Measurements from ENCODE around the gene SORCS2. TPM values are rescaled to one million over a fixed set of nuclear protein-coding genes. Genes with fewer than 3 reads are reported as not detected.

SORCS2 gene
- total RNA-seq, 4 donors from 2014 or later: 0.53 to 9.9 (median 0.90) TPM

- H3K9me3 ChIP-seq: no peaks in the 10 kb centered on the region
- H3K36me3 ChIP-seq: no peaks in the 10 kb centered on the region
- no peak overlapping the region for H3K4me3 ChIP-seq
Measured at GRCh38 chr4:7304436-7304835, 112.1 kb downstream of the SORCS2 start.

GRCh38 chr4:7306021-7306965 is 114.0 kb downstream of the SORCS2 start:
- no peaks in the 10 kb centered on the region for H3K27me3 ChIP-seq
- H3K36me3 ChIP-seq: no peaks in the 10 kb centered on the region
- H3K9me3 ChIP-seq: no peaks in the 10 kb centered on the region
- H3K4me1 ChIP-seq: no peaks in the 10 kb centered on the region
- H3K27ac ChIP-seq: no peak overlapping the region
- DNase-seq: no peak
- TF ChIP-seq POLR2A (IDR thresholded peaks at IDR 0.05): no peak
- TF ChIP-seq CTCF (IDR thresholded peaks at IDR 0.05): no peak
- no peak overlapping the region for H3K4me3 ChIP-seq

More at GRCh38 chr4:7304436-7304835, 112.1 kb downstream of the SORCS2 start:
- no peak for TF ChIP-seq POLR2A (IDR thresholded peaks at IDR 0.05)
- TF ChIP-seq CTCF (IDR thresholded peaks at IDR 0.05): no peak
- DNase-seq: no peak
- Histone ChIP-seq H3K27me3 (no peaks in the 10 kb centered on the region), H3K27ac (no peak overlapping the region), H3K4me1 (no peaks in the 10 kb centered on the region)

GRCh38 chr4:7306986-7307385 is 114.6 kb downstream of the SORCS2 start:
- Histone ChIP-seq H3K36me3 (no peaks in the 10 kb centered on the region), H3K27ac (no peak overlapping the region), H3K27me3 (no peaks in the 10 kb centered on the region), H3K4me1 (no peaks in the 10 kb centered on the region), H3K4me3 (no peak overlapping the region), H3K9me3 (no peaks in the 10 kb centered on the region)
- DNase-seq: no peak
- TF ChIP-seq CTCF (IDR thresholded peaks at IDR 0.05) (no peak), POLR2A (IDR thresholded peaks at IDR 0.05) (no peak)

- TF ChIP-seq POLR2A (IDR thresholded peaks at IDR 0.05): no peak
- no peak for TF ChIP-seq CTCF (IDR thresholded peaks at IDR 0.05)
- Histone ChIP-seq H3K4me3 (no peak overlapping the region), H3K27ac (no peak overlapping the region), H3K27me3 (no peaks in the 10 kb centered on the region), H3K4me1 (no peaks in the 10 kb centered on the region), H3K9me3 (no peaks in the 10 kb centered on the region), H3K36me3 (no peaks in the 10 kb centered on the region)
- DNase-seq: no peak
Measured at GRCh38 chr4:7307394-7308099, 115.2 kb downstream of the SORCS2 start.

- no peaks in the 10 kb centered on the region for H3K36me3 ChIP-seq
- no peaks in the 10 kb centered on the region for H3K4me1 ChIP-seq
- no peaks in the 10 kb centered on the region for H3K9me3 ChIP-seq
- no peak overlapping the region for H3K27ac ChIP-seq
- DNase-seq: no peak
- no peak overlapping the region for H3K4me3 ChIP-seq
- no peaks in the 10 kb centered on the region for H3K27me3 ChIP-seq
- TF ChIP-seq POLR2A (IDR thresholded peaks at IDR 0.05) (no peak), CTCF (IDR thresholded peaks at IDR 0.05) (no peak)
Measured at GRCh38 chr4:7309181-7309580, 116.8 kb downstream of the SORCS2 start.

Data from Peyer's patch (tissue), 4 donors.